D341Med (cell line): Measurements from ENCODE around the gene CALY.
"Not testable (repeated sequence)": the region's sequence is repeated elsewhere in the genome, so short reads cannot be mapped to it uniquely, and the experiment has no call there.

Source experiments
- DNase-seq: peaks from one replicate; pipeline ENCODE4 v3.0.0; 2012; ENCODE audit warnings: low spot score

CALY gene

GRCh38 chr10:133328358-133329343, 8.0 kb downstream of the CALY start:
- DNase-seq, result no peak

GRCh38 chr10:133327651-133328357, 8.9 kb downstream of the CALY start:
- no peak for DNase-seq

- DNase-seq, result no peak
These were observed 9.7 kb downstream of the CALY start for GRCh38 chr10:133326745-133327650.

GRCh38 chr10:133326223-133326551, 10.5 kb downstream of the CALY start:
- DNase-seq, result no peak

- peak; percentile 41 for DNase-seq
These were observed 11.1 kb downstream of the CALY start for GRCh38 chr10:133325440-133326222.

GRCh38 chr10:133324857-133325260, 11.8 kb downstream of the CALY start:
- no peak for DNase-seq

- peak; percentile 54 for DNase-seq
These were observed 12.4 kb downstream of the CALY start for GRCh38 chr10:133324198-133324792.

- not testable (repeated sequence) for DNase-seq
These were observed 14.5 kb downstream of the CALY start for GRCh38 chr10:133322064-133322709.

GRCh38 chr10:133320852-133321422, 15.8 kb downstream of the CALY start:
- not testable (repeated sequence) for DNase-seq

- DNase-seq, result peak; percentile 79
These were observed 18.1 kb downstream of the CALY start for GRCh38 chr10:133318494-133319127.

- no peak for DNase-seq
These were observed 20.0 kb downstream of the CALY start for GRCh38 chr10:133316732-133317131.

- no peak for DNase-seq
These were observed 20.4 kb downstream of the CALY start for GRCh38 chr10:133316266-133316665.

GRCh38 chr10:133315847-133316246, 20.8 kb downstream of the CALY start:
- DNase-seq, result no peak

- no peak for DNase-seq
These were observed 21.8 kb downstream of the CALY start for GRCh38 chr10:133314911-133315310.

GRCh38 chr10:133313192-133313591, 23.5 kb downstream of the CALY start:
- no peak for DNase-seq

- no peak for DNase-seq
These were observed 23.9 kb downstream of the CALY start for GRCh38 chr10:133312769-133313145.

GRCh38 chr10:133312016-133312768, 24.5 kb downstream of the CALY start:
- no peak for DNase-seq

GRCh38 chr10:133311570-133311969, 25.1 kb downstream of the CALY start:
- no peak for DNase-seq

GRCh38 chr10:133310789-133311188, 25.9 kb downstream of the CALY start:
- DNase-seq, result no peak
